CD8-positive, alpha-beta memory T cell (primary cell): Measurements from ENCODE around the gene TMEM125. TPM values are rescaled to one million over a fixed set of nuclear protein-coding genes. Genes with fewer than 3 reads are reported as not detected.

Experiments
- CTCF ChIA-PET: fragments of 350-600 bp; sonication (Branson Sonifier 250); formaldehyde crosslinking; loops from one replicate; lab custom pipeline; 2021; ENCODE audit warnings: antibody characterized with exemption; lab: Charles Lee
- POLR2A ChIA-PET: fragments of 350-600 bp; sonication (Branson Sonifier 250); formaldehyde crosslinking; loops from one replicate; lab custom pipeline; 2021; ENCODE audit warnings: antibody characterized with exemption; lab: Charles Lee
- DNase-seq, 5 donors: peaks; one replicate each; pipeline versions ENCODE4 v3.0.0 to v3.0.0-alpha.2; 2020 to 2022; ENCODE audit warnings: mixed read lengths in 1 of 5
- H3K27ac ChIP-seq: one replicate; pipeline ENCODE4 v1.7.0; 2013; ENCODE audit warnings: low read depth, mild to moderate bottlenecking, low read length, moderate library complexity
- H3K27me3 ChIP-seq: 2 replicates; pipeline ENCODE4 v1.7.0; 2013; ENCODE audit warnings: low read length, mild to moderate bottlenecking; ENCODE audit not compliant: insufficient read depth, poor library complexity, severe bottlenecking
- H3K36me3 ChIP-seq: 2 replicates; pipeline ENCODE4 v1.7.0; 2013; ENCODE audit warnings: mild to moderate bottlenecking, low read length, moderate library complexity; ENCODE audit not compliant: insufficient read depth
- H3K4me1 ChIP-seq: 2 replicates; pipeline ENCODE4 v1.7.0; 2013; ENCODE audit warnings: mild to moderate bottlenecking, low read length, moderate library complexity; ENCODE audit not compliant: insufficient read depth
- H3K4me3 ChIP-seq: 2 replicates; pipeline ENCODE4 v1.7.0; 2013; ENCODE audit warnings: mild to moderate bottlenecking, low read length
- H3K9me3 ChIP-seq: 2 replicates; pipeline ENCODE4 v1.7.0; 2013; ENCODE audit warnings: mild to moderate bottlenecking, low read length
- H3K27ac Mint-ChIP-seq, 8 donors: one replicate each; pipeline ENCODE4 v1.8.0; 2020 to 2021; ENCODE audit warnings: mixed read lengths in 8 of 8, mild to moderate bottlenecking in 6 of 8, inconsistent platforms in 3 of 8, moderate library complexity in 3 of 8
- H3K27me3 Mint-ChIP-seq, 2 donors: one replicate each; pipeline ENCODE4 v1.8.0; 2020 to 2021; ENCODE audit warnings: mixed read lengths in 2 of 2, mild to moderate bottlenecking in 1 of 2, moderate library complexity in 1 of 2
- H3K36me3 Mint-ChIP-seq, 3 donors: one replicate each; pipeline ENCODE4 v1.8.0; 2020 to 2021; ENCODE audit warnings: mixed read lengths in 3 of 3, inconsistent platforms in 1 of 3, mild to moderate bottlenecking in 1 of 3
- H3K4me1 Mint-ChIP-seq, 3 donors: one replicate each; pipeline ENCODE4 v1.8.0; 2020 to 2021; ENCODE audit warnings: mixed read lengths in 3 of 3, inconsistent platforms in 1 of 3, mild to moderate bottlenecking in 1 of 3
- H3K4me3 Mint-ChIP-seq, 7 donors: one replicate each; pipeline ENCODE4 v1.8.0; 2020 to 2021; ENCODE audit warnings: mixed read lengths in 7 of 7, mild to moderate bottlenecking in 6 of 7, moderate library complexity in 4 of 7, inconsistent platforms in 2 of 7
- H3K9me3 Mint-ChIP-seq, 5 donors: one replicate each; pipeline ENCODE4 v1.8.0; 2020 to 2022; ENCODE audit warnings: mixed read lengths in 5 of 5, mild to moderate bottlenecking in 3 of 5, moderate library complexity in 2 of 5, inconsistent platforms in 1 of 5
- polyA plus RNA-seq: library from polyadenylated mRNA; unstranded; fragments of 300-500 nt; fragmentation: Illumina TruSeq; gene quantifications from one replicate; pipeline ENCODE4 v1.2.3, GENCODE V29; 2021
- total RNA-seq, 2 experiments: library from RNA; stranded (reverse); gene quantifications; one replicate each; pipeline ENCODE4 v1.2.3, GENCODE V29; 2021

Gene TMEM125
- total and polyA plus RNA-seq, 3 experiments from 2014 or later = not detected

DNA sequence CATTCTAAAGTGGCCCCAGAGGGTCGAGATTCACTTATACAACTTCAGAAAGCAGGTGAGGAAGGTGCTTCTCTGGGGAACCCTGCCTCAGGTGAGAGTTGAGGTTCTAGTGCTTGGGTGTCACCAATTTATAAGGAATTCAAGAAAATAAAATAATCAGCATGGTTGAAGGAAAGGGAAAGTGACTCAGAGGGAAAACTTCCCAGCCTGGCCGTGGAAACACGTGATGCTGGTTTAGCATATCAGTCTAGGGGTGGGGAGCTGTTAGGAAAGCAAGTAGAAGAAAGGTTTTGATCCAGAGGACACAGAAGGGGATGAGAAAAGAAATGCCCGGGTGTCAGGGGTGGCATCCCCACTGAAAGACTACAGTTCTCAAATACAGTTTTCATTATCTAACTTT, 37.7 kb upstream of the TMEM125 start:
- H3K27me3 Mint-ChIP-seq = peaks cover 6 to 7% of the 10 kb centered on the region in 2 donors
- H3K36me3 Mint-ChIP-seq = no peaks in the 10 kb centered on the region
- no peaks in the 10 kb centered on the region for H3K4me1 ChIP-seq
- POLR2A ChIA-PET = no interaction called here
- H3K4me3 Mint-ChIP-seq = no peak overlapping the region
- no peak overlapping the region for H3K27ac ChIP-seq
- no peaks in the 10 kb centered on the region for H3K27me3 ChIP-seq
- no peaks in the 10 kb centered on the region for H3K36me3 ChIP-seq
- H3K4me1 Mint-ChIP-seq = peaks cover 0 to 1% (median 0%) of the 10 kb centered on the region in 3 donors
- H3K9me3 Mint-ChIP-seq = no peaks in the 10 kb centered on the region
- no peak for DNase-seq
- CTCF ChIA-PET = no interaction called here
- no peaks in the 10 kb centered on the region for H3K9me3 ChIP-seq
- H3K27ac Mint-ChIP-seq = no peak overlapping the region
- no peak overlapping the region for H3K4me3 ChIP-seq

DNA sequence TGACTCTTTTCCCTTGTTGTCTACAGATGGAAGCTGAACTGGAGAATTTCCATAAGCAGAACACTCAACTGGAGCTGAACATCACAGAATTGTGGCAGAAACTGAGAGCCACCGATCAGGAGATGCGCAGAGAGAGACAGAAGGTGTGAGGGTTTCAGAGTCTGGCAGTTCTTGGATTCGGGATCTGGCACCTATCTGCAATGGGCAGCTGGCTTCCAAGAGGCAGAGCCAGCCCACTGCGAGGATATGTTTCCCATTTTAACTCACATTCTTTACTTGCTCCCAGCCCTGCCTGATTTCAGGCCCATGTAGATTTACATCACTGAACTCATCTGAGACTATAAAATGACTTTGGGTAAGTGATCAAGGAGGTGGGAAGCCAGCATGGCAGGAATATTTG, 37.3 kb upstream of the TMEM125 start:
- Mint-ChIP-seq H3K27ac (no peak overlapping the region), H3K4me3 (no peak overlapping the region), H3K9me3 (peaks cover 0 to 1% (median 0%) of the 10 kb centered on the region in 5 donors), H3K27me3 (peaks cover 2 to 4% of the 10 kb centered on the region in 2 donors), H3K4me1 (no peaks in the 10 kb centered on the region), H3K36me3 (no peaks in the 10 kb centered on the region)
- no peak overlapping the region for H3K27ac ChIP-seq
- H3K4me1 ChIP-seq = no peaks in the 10 kb centered on the region
- ChIA-PET POLR2A (no interaction called here), CTCF (no interaction called here)
- no peaks in the 10 kb centered on the region for H3K27me3 ChIP-seq
- no peaks in the 10 kb centered on the region for H3K36me3 ChIP-seq
- H3K9me3 ChIP-seq = no peaks in the 10 kb centered on the region
- DNase-seq = no peak
- H3K4me3 ChIP-seq = no peak overlapping the region

DNA sequence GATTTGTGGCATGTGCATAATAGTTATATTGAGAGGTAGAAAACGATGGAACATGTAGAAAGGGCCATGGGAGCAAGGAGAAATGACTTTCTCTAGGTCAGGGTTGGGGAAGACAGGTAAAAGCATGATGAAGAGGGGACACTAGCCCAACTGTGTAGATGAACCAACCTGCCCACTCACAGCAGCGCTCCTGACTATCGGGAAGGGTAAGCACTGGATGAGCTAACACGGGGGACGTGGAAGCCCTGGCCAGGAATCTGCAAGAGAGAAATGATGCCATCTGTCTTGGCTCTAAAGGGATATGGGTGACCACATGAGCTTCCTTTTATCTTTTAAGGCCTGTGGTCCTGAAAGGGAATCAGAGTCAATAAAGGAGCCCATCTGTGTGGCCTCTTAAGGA, 36.2 kb upstream of the TMEM125 start:
- peaks cover 2 to 4% of the 10 kb centered on the region in 2 donors for H3K27me3 Mint-ChIP-seq
- no peaks in the 10 kb centered on the region for H3K4me1 ChIP-seq
- no peak overlapping the region for H3K27ac ChIP-seq
- CTCF ChIA-PET = no interaction called here
- no peak overlapping the region for H3K4me3 ChIP-seq
- H3K27ac Mint-ChIP-seq = no peak overlapping the region
- peaks cover 0 to 1% (median 0%) of the 10 kb centered on the region in 5 donors for H3K9me3 Mint-ChIP-seq
- DNase-seq = no peak
- no peaks in the 10 kb centered on the region for H3K27me3 ChIP-seq
- H3K4me1 Mint-ChIP-seq = no peaks in the 10 kb centered on the region
- H3K36me3 ChIP-seq = no peaks in the 10 kb centered on the region
- POLR2A ChIA-PET = no interaction called here
- no peaks in the 10 kb centered on the region for H3K9me3 ChIP-seq
- no peaks in the 10 kb centered on the region for H3K36me3 Mint-ChIP-seq
- no peak overlapping the region for H3K4me3 Mint-ChIP-seq

DNA sequence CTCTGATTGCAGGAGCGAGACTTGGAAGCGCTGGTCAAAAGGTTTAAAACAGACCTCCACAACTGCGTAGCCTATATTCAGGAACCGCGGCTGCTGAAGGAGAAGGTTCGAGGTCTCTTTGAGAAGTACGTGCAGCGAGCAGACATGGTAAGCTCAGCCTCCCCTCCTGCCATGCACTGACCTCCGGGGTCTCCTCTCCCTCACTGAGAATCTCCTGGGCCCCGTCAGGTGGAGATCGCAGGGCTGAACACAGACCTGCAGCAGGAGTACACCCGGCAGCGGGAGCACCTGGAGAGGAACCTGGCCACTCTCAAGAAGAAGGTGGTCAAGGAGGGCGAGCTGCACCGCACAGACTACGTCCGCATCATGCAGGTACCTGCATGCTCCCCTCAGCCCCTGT, 35.5 kb upstream of the TMEM125 start:
- H3K4me1 Mint-ChIP-seq = peaks cover 0 to 3% (median 0%) of the 10 kb centered on the region in 3 donors
- H3K36me3 Mint-ChIP-seq = no peaks in the 10 kb centered on the region
- H3K27ac ChIP-seq = no peak overlapping the region
- H3K27ac Mint-ChIP-seq = no peak overlapping the region
- no peak for DNase-seq
- H3K9me3 Mint-ChIP-seq = peaks cover 0 to 1% (median 0%) of the 10 kb centered on the region in 5 donors
- no peaks in the 10 kb centered on the region for H3K9me3 ChIP-seq
- H3K27me3 ChIP-seq = no peaks in the 10 kb centered on the region
- no peaks in the 10 kb centered on the region for H3K36me3 ChIP-seq
- CTCF ChIA-PET = interaction anchor here (0.9 kb wide), 1 partner anchor 10 kb away, joined by 3 read pairs; no protein-coding TSS in a partner anchor
- peaks cover 0 to 4% of the 10 kb centered on the region in 2 donors for H3K27me3 Mint-ChIP-seq
- no peak overlapping the region for H3K4me3 Mint-ChIP-seq
- H3K4me3 ChIP-seq = no peak overlapping the region
- H3K4me1 ChIP-seq = no peaks in the 10 kb centered on the region
- POLR2A ChIA-PET = no interaction called here

- Mint-ChIP-seq H3K4me3 (no peak overlapping the region), H3K9me3 (peaks cover 0 to 1% (median 0%) of the 10 kb centered on the region in 5 donors), H3K4me1 (peaks cover 0 to 3% (median 0%) of the 10 kb centered on the region in 3 donors), H3K27ac (no peak overlapping the region), H3K36me3 (no peaks in the 10 kb centered on the region), H3K27me3 (peaks cover 0 to 4% of the 10 kb centered on the region in 2 donors)
- CTCF ChIA-PET = interaction anchor here (0.9 to 1.1 kb wide), 2 partner anchors 11 to 180 kb away, joined by 3 read pairs; no protein-coding TSS in a partner anchor
- POLR2A ChIA-PET = no interaction called here
- Histone ChIP-seq H3K9me3 (no peaks in the 10 kb centered on the region), H3K27ac (no peak overlapping the region), H3K36me3 (no peaks in the 10 kb centered on the region), H3K4me1 (no peaks in the 10 kb centered on the region), H3K4me3 (no peak overlapping the region), H3K27me3 (no peaks in the 10 kb centered on the region)
- DNase-seq = no peak
Observed at GRCh38 chr1:43235040-43235439, 34.7 kb upstream of the TMEM125 start.

- Mint-ChIP-seq H3K4me3 (no peak overlapping the region), H3K4me1 (peaks cover 0 to 3% (median 0%) of the 10 kb centered on the region in 3 donors), H3K36me3 (no peaks in the 10 kb centered on the region), H3K9me3 (peaks cover 0 to 1% (median 0%) of the 10 kb centered on the region in 5 donors), H3K27ac (no peak overlapping the region), H3K27me3 (peaks cover 0 to 4% of the 10 kb centered on the region in 2 donors)
- DNase-seq = no peak
- Histone ChIP-seq H3K27me3 (no peaks in the 10 kb centered on the region), H3K36me3 (no peaks in the 10 kb centered on the region), H3K4me3 (no peak overlapping the region), H3K9me3 (no peaks in the 10 kb centered on the region), H3K27ac (no peak overlapping the region), H3K4me1 (no peaks in the 10 kb centered on the region)
- ChIA-PET CTCF (interaction anchor here (1.1 kb wide), 1 partner anchor 179 kb away, joined by 3 read pairs; no protein-coding TSS in a partner anchor), POLR2A (no interaction called here)
Observed at GRCh38 chr1:43235451-43236121, 34.2 kb upstream of the TMEM125 start.

DNA sequence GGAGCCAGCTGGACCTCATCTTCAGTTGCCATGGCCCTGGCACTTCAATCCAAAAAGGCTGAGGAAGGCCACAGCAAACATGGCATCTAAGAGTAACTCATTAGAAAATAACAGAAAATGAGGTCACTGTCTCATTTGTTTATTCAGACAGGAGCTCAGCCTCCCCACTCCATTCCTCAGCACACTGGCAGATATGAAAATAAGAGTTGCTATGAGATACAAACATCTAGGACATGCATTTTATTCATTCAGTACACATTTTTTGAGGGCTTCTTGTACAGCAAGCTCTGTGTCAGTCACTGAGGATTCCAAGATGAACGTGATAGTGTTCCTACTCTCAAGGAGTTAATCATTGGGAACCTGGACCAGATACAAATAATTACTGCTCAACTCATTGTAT, 32.7 kb upstream of the TMEM125 start:
- Mint-ChIP-seq H3K4me3 (no peak overlapping the region), H3K4me1 (peaks cover 0 to 3% (median 0%) of the 10 kb centered on the region in 3 donors), H3K9me3 (peaks cover 0 to 1% (median 0%) of the 10 kb centered on the region in 5 donors), H3K36me3 (no peaks in the 10 kb centered on the region), H3K27me3 (peaks cover 2 to 4% of the 10 kb centered on the region in 2 donors), H3K27ac (no peak overlapping the region)
- Histone ChIP-seq H3K4me3 (no peak overlapping the region), H3K36me3 (no peaks in the 10 kb centered on the region), H3K4me1 (no peaks in the 10 kb centered on the region), H3K27ac (no peak overlapping the region), H3K9me3 (no peaks in the 10 kb centered on the region), H3K27me3 (no peaks in the 10 kb centered on the region)
- POLR2A ChIA-PET = no interaction called here
- no peak for DNase-seq
- CTCF ChIA-PET = interaction anchor here (1.2 kb wide), 1 partner anchor 10 kb away, joined by 5 read pairs; no protein-coding TSS in a partner anchor

- CTCF ChIA-PET = no interaction called here
- Histone ChIP-seq H3K36me3 (no peaks in the 10 kb centered on the region), H3K9me3 (no peaks in the 10 kb centered on the region), H3K4me3 (no peak overlapping the region), H3K27me3 (no peaks in the 10 kb centered on the region), H3K4me1 (no peaks in the 10 kb centered on the region), H3K27ac (no peak overlapping the region)
- Mint-ChIP-seq H3K27me3 (peaks cover 3 to 4% of the 10 kb centered on the region in 2 donors), H3K9me3 (peaks cover 0 to 1% (median 0%) of the 10 kb centered on the region in 5 donors), H3K4me1 (peaks cover 0 to 3% (median 0%) of the 10 kb centered on the region in 3 donors), H3K27ac (peak overlapping the region in 1 of 8 donors; percentile 1), H3K36me3 (no peaks in the 10 kb centered on the region), H3K4me3 (no peak overlapping the region)
- no peak for DNase-seq
- POLR2A ChIA-PET = no interaction called here
Observed at GRCh38 chr1:43238085-43238484, 31.7 kb upstream of the TMEM125 start.
